Measurements from ENCODE around the gene CNTN5.

The CNTN5 gene

GRCh38 chr11:99170591-99170990, 149.8 kb downstream of the CNTN5 start:
- DNase-seq (ENCODE audit: low spot score), result no peak

GRCh38 chr11:99171330-99171729, 150.6 kb downstream of the CNTN5 start:
- no peak for DNase-seq (ENCODE audit: low spot score)

GRCh38 chr11:99176430-99176829, 155.7 kb downstream of the CNTN5 start:
- DNase-seq (ENCODE audit: low spot score), result no peak

- no peak for DNase-seq (ENCODE audit: low spot score)
Observed at GRCh38 chr11:99177446-99177845, 156.7 kb downstream of the CNTN5 start.

- DNase-seq (ENCODE audit: low spot score), result no peak
Observed at GRCh38 chr11:99184146-99184545, 163.4 kb downstream of the CNTN5 start.

GRCh38 chr11:99188221-99188620, 167.5 kb downstream of the CNTN5 start:
- DNase-seq (ENCODE audit: low spot score), result no peak

- no peak for DNase-seq (ENCODE audit: low spot score)
Observed at GRCh38 chr11:99192716-99193115, 172.0 kb downstream of the CNTN5 start.

- no peak for DNase-seq (ENCODE audit: low spot score)
Observed at GRCh38 chr11:99197477-99197876, 176.7 kb downstream of the CNTN5 start.

- DNase-seq (ENCODE audit: low spot score), result no peak
Observed at GRCh38 chr11:99198215-99198614, 177.5 kb downstream of the CNTN5 start.

GRCh38 chr11:99199341-99199740, 178.6 kb downstream of the CNTN5 start:
- DNase-seq (ENCODE audit: low spot score), result no peak

- DNase-seq (ENCODE audit: low spot score), result no peak
Observed at GRCh38 chr11:99200720-99201119, 180.0 kb downstream of the CNTN5 start.

GRCh38 chr11:99208813-99209212, 188.1 kb downstream of the CNTN5 start:
- no peak for DNase-seq (ENCODE audit: low spot score)

- no peak for DNase-seq (ENCODE audit: low spot score)
Observed at GRCh38 chr11:99229544-99229943, 208.8 kb downstream of the CNTN5 start.

GRCh38 chr11:99234534-99234933, 213.8 kb downstream of the CNTN5 start:
- DNase-seq (ENCODE audit: low spot score), result no peak

- no peak for DNase-seq (ENCODE audit: low spot score)
Observed at GRCh38 chr11:99238401-99238800, 217.7 kb downstream of the CNTN5 start.

- no peak for DNase-seq (ENCODE audit: low spot score)
Observed at GRCh38 chr11:99240192-99241030, 219.7 kb downstream of the CNTN5 start.

GRCh38 chr11:99241066-99241465, 220.3 kb downstream of the CNTN5 start:
- no peak for DNase-seq (ENCODE audit: low spot score)

- no peak for DNase-seq (ENCODE audit: low spot score)
Observed at GRCh38 chr11:99244613-99245012, 223.9 kb downstream of the CNTN5 start.

- DNase-seq (ENCODE audit: low spot score), result no peak
Observed at GRCh38 chr11:99246199-99246598, 225.4 kb downstream of the CNTN5 start.

- no peak for DNase-seq (ENCODE audit: low spot score)
Observed at GRCh38 chr11:99256614-99257013, 235.9 kb downstream of the CNTN5 start.

GRCh38 chr11:99257131-99257530, 236.4 kb downstream of the CNTN5 start:
- DNase-seq (ENCODE audit: low spot score), result no peak

GRCh38 chr11:99260696-99261095, 239.9 kb downstream of the CNTN5 start:
- no peak for DNase-seq (ENCODE audit: low spot score)

- no peak for DNase-seq (ENCODE audit: low spot score)
Observed at GRCh38 chr11:99268886-99269285, 248.1 kb downstream of the CNTN5 start.

GRCh38 chr11:99271527-99271926, 250.8 kb downstream of the CNTN5 start:
- DNase-seq (ENCODE audit: low spot score), result no peak

Data from germinal center (tissue), 1 donor.